GM12878 (cell line): Measurements from ENCODE around the gene ROCK2. TPM values are rescaled to one million over a fixed set of nuclear protein-coding genes. Genes with fewer than 3 reads are reported as not detected.

ENCODE experiments used
- ATAC-seq: fragments of 200-7000 bp; cut with Tn5 transposase; 3 replicates; pipeline ENCODE4 v1.9.1; 2020; ENCODE audit warnings: mild to moderate bottlenecking, moderate library complexity
- BruUV-seq: library from RNA; stranded (reverse); fragments of 400-500 nt; replicated peaks from 2 replicates; lab custom pipeline; 2021; lab: Mats Ljungman, UMichigan
- CTCF ChIA-PET: fragments of 300-600 bp; sonication (Branson Sonifier 250); formaldehyde crosslinking; extraction: SDS; loops from one replicate; lab custom pipeline; 2021; ENCODE audit warnings: inconsistent platforms; lab: Yijun Ruan, JAX
- POLR2A ChIA-PET: fragments of 350-600 bp; formaldehyde crosslinking; extraction: SDS; loops from one replicate; lab custom pipeline; 2021; ENCODE audit warnings: inconsistent platforms; lab: Charles Lee
- RAD21 ChIA-PET: fragments of 300-600 bp; sonication (Branson Sonifier 250); formaldehyde crosslinking; loops from one replicate; lab custom pipeline; 2023; ENCODE audit warnings: antibody characterized with exemption; ENCODE audit not compliant: unreplicated experiment; lab: Charles Lee
- SMC1A ChIA-PET: fragments of 300-600 bp; sonication (Branson Sonifier 250); formaldehyde crosslinking; loops from one replicate; lab custom pipeline; 2023; ENCODE audit not compliant: unreplicated experiment, uncharacterized antibody; lab: Charles Lee
- DNase-seq: peaks from one replicate; pipeline ENCODE4 v3.0.0-alpha.2; 2011; ENCODE audit warnings: low read depth, low spot score
- FAIRE-seq: peaks from 3 replicates; lab custom pipeline; 2011; peaks lifted over from hg19 to GRCh38; lab: Jason Lieb, UNC
- H2AFZ ChIP-seq: 2 replicates; pipeline ENCODE4 v1.6.0; 2011; ENCODE audit warnings: low read depth, low read length, control low read depth; ENCODE audit not compliant: control insufficient read depth
- H3K27ac ChIP-seq: 2 replicates; pipeline ENCODE4 v1.5.1; 2011; ENCODE audit warnings: control low read depth; ENCODE audit not compliant: control insufficient read depth, insufficient read depth
- H3K27me3 ChIP-seq, 2 experiments: replicated peaks in 1 of 2; 2 replicates each; pipeline versions ENCODE4 v1.6.0 to v1.6.1; 2011; ENCODE audit warnings: low read length in 1 of 2; ENCODE audit not compliant: control insufficient read depth in 2 of 2, insufficient read depth in 2 of 2
- H3K36me3 ChIP-seq, 2 experiments: 2 replicates each; pipeline ENCODE4 v1.5.1; 2011; ENCODE audit warnings: low read length in 1 of 2; ENCODE audit not compliant: control insufficient read depth in 2 of 2, insufficient read depth in 2 of 2
- H3K4me1 ChIP-seq: 2 replicates; pipeline ENCODE4 v1.6.1; 2011; ENCODE audit warnings: mild to moderate bottlenecking, low read length, moderate library complexity, mixed read lengths; ENCODE audit not compliant: control insufficient read depth, insufficient read depth
- H3K4me2 ChIP-seq: 2 replicates; pipeline ENCODE4 v1.6.0; 2011; ENCODE audit warnings: control low read depth; ENCODE audit not compliant: control insufficient read depth, insufficient read depth
- H3K4me3 ChIP-seq: fragments of 200-600 bp; sonication (generic); 2 replicates; pipeline ENCODE4 v1.5.1; 2016
- H3K79me2 ChIP-seq: 2 replicates; pipeline ENCODE4 v1.6.0; 2011; ENCODE audit warnings: low read length; ENCODE audit not compliant: control insufficient read depth, insufficient read depth
- H3K9ac ChIP-seq: 2 replicates; pipeline ENCODE4 v1.8.0; 2011; ENCODE audit warnings: low read length, control low read depth, mixed read lengths; ENCODE audit not compliant: control insufficient read depth, insufficient read depth
- H3K9me3 ChIP-seq: replicated peaks from 3 replicates; pipeline ENCODE4 v1.5.1; 2011; ENCODE audit warnings: mild to moderate bottlenecking, low read length; ENCODE audit not compliant: control insufficient read depth, insufficient read depth
- H4K20me1 ChIP-seq: 2 replicates; pipeline ENCODE4 v1.6.0; 2011; ENCODE audit not compliant: control insufficient read depth, insufficient read depth
- MXI1 ChIP-seq: fragments of 150-350 bp; IDR thresholded peaks from 2 replicates; pipeline ENCODE4 v1.6.1; 2011; ENCODE audit warnings: low read depth, mild to moderate bottlenecking, inconsistent platforms, low read length, improper control_type of control experiment
- POLR2A ChIP-seq: IDR thresholded peaks from 2 replicates; pipeline ENCODE4 v1.6.1; 2011; ENCODE audit warnings: low read depth, mild to moderate bottlenecking, low read length
- ZZZ3 ChIP-seq: IDR thresholded peaks from 2 replicates; pipeline ENCODE4 v1.6.1; 2011; ENCODE audit warnings: low read depth; ENCODE audit not compliant: control insufficient read depth, insufficient read length
- WGBS: methylation state at CpG from one replicate; pipeline ENCODE4 v1.1.6; 2016; ENCODE audit warnings: low lambda C conversion rate; ENCODE audit not compliant: insufficient replicate concordance, insufficient coverage; ENCODE audit errors: missing lambda C conversion rate; 5-methylcytosine and 5-hydroxymethylcytosine counted together
- in situ Hi-C: fragments of 300-500 bp; cut with MboI; formaldehyde crosslinking; loops from 9 replicates; pipeline ENCODE4 v1.14.3; 2018; ENCODE audit warnings: mixed read lengths
- intact Hi-C: fragments of 100-400 bp; cut with micrococcal nuclease; formaldehyde crosslinking; loops from one replicate; pipeline ENCODE4 v1.14.2; 2022; ENCODE audit not compliant: unreplicated experiment
- polyA plus RNA-seq, 11 experiments: library from polyadenylated mRNA; depleted of rRNA in 4 of 11; unstranded in 6 of 11; stranded (reverse) in 5 of 11; fragments of >200 nt; fragmentation: Nextera tagmentation in 4 of 11; fragmentation: Illumina TruSeq in 1 of 11; extraction: Ambion mirVana in 4 of 11; extraction: Trizol in 1 of 11; gene quantifications; 1 replicate in 1 of 11; 2 replicates in 10 of 11; pipeline versions ENCODE4 v1.2.1 to v1.2.3, GENCODE V29; 2011 to 2016; ENCODE audit warnings: inconsistent platforms in 2 of 11, missing spikeins in 2 of 11, low read depth in 1 of 11
- total RNA-seq, 4 experiments: library from RNA; depleted of rRNA in 3 of 4; stranded (reverse); fragments of >200 nt in 3 of 4; fragmentation: Illumina TruSeq in 1 of 4; extraction: Trizol in 1 of 4; gene quantifications; 2 replicates each; pipeline versions ENCODE4 v1.2.1 to v1.2.3, GENCODE V29; 2013 to 2021
- TF ChIP-seq, protein P1 (sequence below): fragments of 450-650 bp; IDR thresholded peaks from 2 replicates; pipeline ENCODE4 v1.6.1; 2017; ENCODE audit warnings: antibody characterized with exemption, mild to moderate bottlenecking, moderate library complexity

Gene ROCK2
- total and polyA plus RNA-seq, 10 of the 15 experiments (the other 5 are each of a cell fraction or from before 2014, with no cell fraction given): 4.6 to 22.1 (median 8.3) TPM

DNA sequence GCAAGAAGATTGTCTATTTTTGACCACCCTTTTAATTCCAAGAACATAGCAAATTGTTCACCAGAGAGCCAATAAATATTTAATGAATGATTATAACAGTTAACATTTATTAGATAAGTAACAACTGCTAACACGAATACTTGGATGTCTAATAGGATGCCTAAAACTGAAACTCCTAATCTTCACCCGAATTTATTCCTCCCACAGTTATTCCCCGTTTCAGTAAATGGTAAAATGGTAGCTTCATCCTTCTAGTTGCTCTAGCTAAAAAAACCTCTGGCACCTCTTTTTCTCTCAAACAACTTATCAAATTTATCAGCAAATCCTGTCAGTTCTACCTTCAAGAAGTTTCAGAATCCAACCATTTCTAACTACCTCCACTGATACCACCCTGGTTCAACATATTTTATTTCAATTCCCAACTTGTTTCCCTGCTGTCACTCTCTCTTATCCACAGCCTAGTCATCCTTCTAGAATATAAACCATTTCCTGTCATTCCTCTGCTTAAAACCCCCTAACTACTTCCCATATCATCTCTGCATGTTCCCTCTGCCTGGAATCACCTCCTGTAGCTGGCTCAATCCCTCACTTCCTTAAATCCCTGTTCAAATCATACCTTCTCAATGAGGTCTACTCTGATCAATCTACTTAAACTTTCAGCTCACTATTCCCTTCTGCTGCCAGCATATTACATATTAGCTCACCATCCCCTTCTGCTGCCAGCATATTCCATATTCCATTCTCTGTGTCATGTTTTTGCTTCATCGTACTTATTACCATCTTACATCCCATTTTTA, 93.8 kb downstream of the ROCK2 start:
- in situ Hi-C loops: no loop called here
- no peak overlapping the region for H3K4me2 ChIP-seq
- no TSS peak for BruUV-seq
- no peak for TF ChIP-seq POLR2A
- TF ChIP-seq MXI1: no peak
- no peak for TF ChIP-seq ZZZ3
- TF ChIP-seq, protein P1, sequence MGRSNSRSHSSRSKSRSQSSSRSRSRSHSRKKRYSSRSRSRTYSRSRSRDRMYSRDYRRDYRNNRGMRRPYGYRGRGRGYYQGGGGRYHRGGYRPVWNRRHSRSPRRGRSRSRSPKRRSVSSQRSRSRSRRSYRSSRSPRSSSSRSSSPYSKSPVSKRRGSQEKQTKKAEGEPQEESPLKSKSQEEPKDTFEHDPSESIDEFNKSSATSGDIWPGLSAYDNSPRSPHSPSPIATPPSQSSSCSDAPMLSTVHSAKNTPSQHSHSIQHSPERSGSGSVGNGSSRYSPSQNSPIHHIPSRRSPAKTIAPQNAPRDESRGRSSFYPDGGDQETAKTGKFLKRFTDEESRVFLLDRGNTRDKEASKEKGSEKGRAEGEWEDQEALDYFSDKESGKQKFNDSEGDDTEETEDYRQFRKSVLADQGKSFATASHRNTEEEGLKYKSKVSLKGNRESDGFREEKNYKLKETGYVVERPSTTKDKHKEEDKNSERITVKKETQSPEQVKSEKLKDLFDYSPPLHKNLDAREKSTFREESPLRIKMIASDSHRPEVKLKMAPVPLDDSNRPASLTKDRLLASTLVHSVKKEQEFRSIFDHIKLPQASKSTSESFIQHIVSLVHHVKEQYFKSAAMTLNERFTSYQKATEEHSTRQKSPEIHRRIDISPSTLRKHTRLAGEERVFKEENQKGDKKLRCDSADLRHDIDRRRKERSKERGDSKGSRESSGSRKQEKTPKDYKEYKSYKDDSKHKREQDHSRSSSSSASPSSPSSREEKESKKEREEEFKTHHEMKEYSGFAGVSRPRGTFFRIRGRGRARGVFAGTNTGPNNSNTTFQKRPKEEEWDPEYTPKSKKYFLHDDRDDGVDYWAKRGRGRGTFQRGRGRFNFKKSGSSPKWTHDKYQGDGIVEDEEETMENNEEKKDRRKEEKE: no peak
- TF ChIP-seq, all 136 proteins: peak for 0
- no peak for DNase-seq
- no peak for ATAC-seq
- WGBS: 33% methylated on average over 4 of the region's 4 CpGs
- H3K9me3 ChIP-seq: no peaks in the 10 kb centered on the region
- ChIA-PET RAD21 (no interaction called here), POLR2A (no interaction called here), CTCF (interaction anchor here (1.0 to 1.9 kb wide), 4 partner anchors 11 to 94 kb away, joined by 3 to 6 read pairs (median 4); partner anchors contain the start of gene ROCK2), SMC1A (interaction anchor here (0.7 to 1.7 kb wide), 5 partner anchors 10 to 208 kb away, joined by 3 to 4 read pairs (median 3); no protein-coding TSS in a partner anchor)
- no peak overlapping the region for H2AFZ ChIP-seq
- peaks cover 0 to 3% of the 10 kb centered on the region in 2 experiments; a peak in 1 of 4 replicates for H3K36me3 ChIP-seq
- no peaks in the 10 kb centered on the region for H3K27me3 ChIP-seq
- FAIRE-seq: no peak
- no peak overlapping the region for H3K27ac ChIP-seq
- no peak overlapping the region for H3K9ac ChIP-seq
- intact Hi-C loops: no loop called here
- H3K4me3 ChIP-seq: no peak overlapping the region
- H4K20me1 ChIP-seq: no peaks in the 10 kb centered on the region
- no peaks in the 10 kb centered on the region for H3K79me2 ChIP-seq
- H3K4me1 ChIP-seq: no peaks in the 10 kb centered on the region
